Liver (tissue), 3 donors: Measurements from ENCODE around the gene IDH1.

Experiments used
- FOXA1 ChIP-seq: IDR thresholded peaks from 2 replicates; pipeline ENCODE4 v1.6.1; 2016; ENCODE audit warnings: antibody characterized with exemption
- GABPA ChIP-seq, 2 donors: IDR thresholded peaks in 1 of 2; conservative IDR thresholded peaks in 1 of 2; 2 replicates each; pipeline ENCODE4 v1.6.1; 2016; ENCODE audit warnings: antibody characterized with exemption in 2 of 2, mild to moderate bottlenecking in 1 of 2, moderate library complexity in 1 of 2
- JUND ChIP-seq, 2 donors: IDR thresholded peaks; 2 replicates each; pipeline ENCODE4 v1.6.1; 2016; ENCODE audit warnings: antibody characterized with exemption in 2 of 2
- RAD21 ChIP-seq, 2 donors: IDR thresholded peaks; 2 replicates each; pipeline ENCODE4 v1.6.1; 2016; ENCODE audit warnings: antibody characterized with exemption in 2 of 2, mild to moderate bottlenecking in 2 of 2
- RXRA ChIP-seq, 2 donors: IDR thresholded peaks; 2 replicates each; pipeline ENCODE4 v1.6.1; 2017 to 2018; ENCODE audit warnings: antibody characterized with exemption in 2 of 2, mild to moderate bottlenecking in 1 of 2
- SP1 ChIP-seq: IDR thresholded peaks from 2 replicates; pipeline ENCODE4 v1.6.1; 2018; ENCODE audit warnings: antibody characterized with exemption, mild to moderate bottlenecking
- TAF1 ChIP-seq: conservative IDR thresholded peaks from 2 replicates; pipeline ENCODE4 v1.6.1; 2016; ENCODE audit warnings: antibody characterized with exemption, mild to moderate bottlenecking
- YY1 ChIP-seq: IDR thresholded peaks from 2 replicates; pipeline ENCODE4 v1.6.1; 2016; ENCODE audit warnings: antibody characterized with exemption, mild to moderate bottlenecking
- TF ChIP-seq, protein P1 (sequence below): fragments of 150-350 bp; IDR thresholded peaks from 2 replicates; pipeline ENCODE4 v1.5.1; 2017; ENCODE audit warnings: improper control_type of control experiment, low read depth, low read length; ENCODE audit not compliant: missing input control
- TF ChIP-seq, protein P2 (sequence below): IDR thresholded peaks from 2 replicates; pipeline ENCODE4 v1.6.1; 2016; ENCODE audit warnings: antibody characterized with exemption
- TF ChIP-seq, protein P3 (sequence below): IDR thresholded peaks from 2 replicates; pipeline ENCODE4 v1.6.1; 2016; ENCODE audit warnings: antibody characterized with exemption, mild to moderate bottlenecking
- donor health status: healthy.
- donor health status: healthy.

DNA sequence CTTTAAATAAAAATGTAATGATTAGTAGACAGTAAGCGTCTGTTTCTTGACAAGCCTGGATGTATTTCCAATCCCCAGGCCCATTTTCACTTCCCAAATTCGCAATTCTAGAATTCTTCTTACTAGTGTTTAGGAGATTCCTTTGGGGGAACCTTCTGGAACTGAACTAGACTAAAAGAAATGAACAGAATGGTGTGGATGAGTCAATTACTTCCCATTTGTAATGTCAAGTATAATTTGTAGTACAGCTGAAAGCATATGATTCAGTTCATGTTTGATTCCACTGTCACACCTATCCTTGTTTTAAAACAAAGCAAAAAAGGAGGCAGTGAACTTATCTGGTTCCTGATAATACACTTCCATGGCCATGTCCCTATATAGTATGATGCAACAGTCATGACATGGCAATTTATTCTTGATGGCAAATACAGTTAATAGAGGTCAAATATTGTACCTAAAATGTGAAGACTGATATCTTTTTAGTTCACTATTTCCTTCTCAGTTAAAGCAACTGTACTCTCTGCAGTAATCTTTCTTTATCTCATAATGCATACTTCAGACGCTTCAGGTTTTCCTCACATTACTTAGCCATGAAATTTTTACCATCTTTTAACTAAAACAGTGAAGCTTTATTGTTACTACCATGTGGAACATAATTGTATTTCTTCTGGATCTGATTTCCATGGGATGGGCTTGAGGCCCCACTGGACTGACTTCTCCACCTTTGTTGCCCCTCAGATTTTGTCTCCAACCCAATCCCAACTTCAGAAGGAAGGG, 2.0 kb downstream of the IDH1 start:
- TF ChIP-seq, protein P1, sequence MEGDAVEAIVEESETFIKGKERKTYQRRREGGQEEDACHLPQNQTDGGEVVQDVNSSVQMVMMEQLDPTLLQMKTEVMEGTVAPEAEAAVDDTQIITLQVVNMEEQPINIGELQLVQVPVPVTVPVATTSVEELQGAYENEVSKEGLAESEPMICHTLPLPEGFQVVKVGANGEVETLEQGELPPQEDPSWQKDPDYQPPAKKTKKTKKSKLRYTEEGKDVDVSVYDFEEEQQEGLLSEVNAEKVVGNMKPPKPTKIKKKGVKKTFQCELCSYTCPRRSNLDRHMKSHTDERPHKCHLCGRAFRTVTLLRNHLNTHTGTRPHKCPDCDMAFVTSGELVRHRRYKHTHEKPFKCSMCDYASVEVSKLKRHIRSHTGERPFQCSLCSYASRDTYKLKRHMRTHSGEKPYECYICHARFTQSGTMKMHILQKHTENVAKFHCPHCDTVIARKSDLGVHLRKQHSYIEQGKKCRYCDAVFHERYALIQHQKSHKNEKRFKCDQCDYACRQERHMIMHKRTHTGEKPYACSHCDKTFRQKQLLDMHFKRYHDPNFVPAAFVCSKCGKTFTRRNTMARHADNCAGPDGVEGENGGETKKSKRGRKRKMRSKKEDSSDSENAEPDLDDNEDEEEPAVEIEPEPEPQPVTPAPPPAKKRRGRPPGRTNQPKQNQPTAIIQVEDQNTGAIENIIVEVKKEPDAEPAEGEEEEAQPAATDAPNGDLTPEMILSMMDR, result no peak
- no peak for TF ChIP-seq TAF1
- TF ChIP-seq, protein P2, sequence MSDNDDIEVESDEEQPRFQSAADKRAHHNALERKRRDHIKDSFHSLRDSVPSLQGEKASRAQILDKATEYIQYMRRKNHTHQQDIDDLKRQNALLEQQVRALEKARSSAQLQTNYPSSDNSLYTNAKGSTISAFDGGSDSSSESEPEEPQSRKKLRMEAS, result no peak
- no peak for TF ChIP-seq RAD21 (IDR thresholded peaks at IDR 0.05)
- TF ChIP-seq SP1, result no peak
- TF ChIP-seq, protein P3, sequence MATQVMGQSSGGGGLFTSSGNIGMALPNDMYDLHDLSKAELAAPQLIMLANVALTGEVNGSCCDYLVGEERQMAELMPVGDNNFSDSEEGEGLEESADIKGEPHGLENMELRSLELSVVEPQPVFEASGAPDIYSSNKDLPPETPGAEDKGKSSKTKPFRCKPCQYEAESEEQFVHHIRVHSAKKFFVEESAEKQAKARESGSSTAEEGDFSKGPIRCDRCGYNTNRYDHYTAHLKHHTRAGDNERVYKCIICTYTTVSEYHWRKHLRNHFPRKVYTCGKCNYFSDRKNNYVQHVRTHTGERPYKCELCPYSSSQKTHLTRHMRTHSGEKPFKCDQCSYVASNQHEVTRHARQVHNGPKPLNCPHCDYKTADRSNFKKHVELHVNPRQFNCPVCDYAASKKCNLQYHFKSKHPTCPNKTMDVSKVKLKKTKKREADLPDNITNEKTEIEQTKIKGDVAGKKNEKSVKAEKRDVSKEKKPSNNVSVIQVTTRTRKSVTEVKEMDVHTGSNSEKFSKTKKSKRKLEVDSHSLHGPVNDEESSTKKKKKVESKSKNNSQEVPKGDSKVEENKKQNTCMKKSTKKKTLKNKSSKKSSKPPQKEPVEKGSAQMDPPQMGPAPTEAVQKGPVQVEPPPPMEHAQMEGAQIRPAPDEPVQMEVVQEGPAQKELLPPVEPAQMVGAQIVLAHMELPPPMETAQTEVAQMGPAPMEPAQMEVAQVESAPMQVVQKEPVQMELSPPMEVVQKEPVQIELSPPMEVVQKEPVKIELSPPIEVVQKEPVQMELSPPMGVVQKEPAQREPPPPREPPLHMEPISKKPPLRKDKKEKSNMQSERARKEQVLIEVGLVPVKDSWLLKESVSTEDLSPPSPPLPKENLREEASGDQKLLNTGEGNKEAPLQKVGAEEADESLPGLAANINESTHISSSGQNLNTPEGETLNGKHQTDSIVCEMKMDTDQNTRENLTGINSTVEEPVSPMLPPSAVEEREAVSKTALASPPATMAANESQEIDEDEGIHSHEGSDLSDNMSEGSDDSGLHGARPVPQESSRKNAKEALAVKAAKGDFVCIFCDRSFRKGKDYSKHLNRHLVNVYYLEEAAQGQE, result no peak
- no peak for TF ChIP-seq YY1
- TF ChIP-seq JUND (IDR thresholded peaks at IDR 0.05), result no peak
- peak in 1 of 2 donors; percentile 18 for TF ChIP-seq RXRA (IDR thresholded peaks at IDR 0.05)
- TF ChIP-seq GABPA (IDR thresholded peaks at IDR 0.05 in 1 of 2, conservative IDR thresholded peaks at IDR 0.05 in 1 of 2), result no peak
- no peak for TF ChIP-seq FOXA1
